ENCODE data around the gene ENDOU. TPM values are rescaled to one million over a fixed set of nuclear protein-coding genes. Genes with fewer than 3 reads are reported as not detected.

The ENDOU gene
- total RNA-seq (2014; rRNA removed; shearing (Covaris generic)): 0.11 TPM in 1 of 2 replicates, not detected in the other

- no peak for DNase-seq (ENCODE audit: low read depth)
Measured at GRCh38 chr12:47725091-47725772, at the start of gene ENDOU. ENDOU (minus strand) TSS chr12:47725490; CDS start chr12:47725413, 77 bp downstream.

- no peak for DNase-seq (ENCODE audit: low read depth)
Measured at GRCh38 chr12:47774663-47775062, 49.4 kb upstream of the ENDOU start.

- DNase-seq (ENCODE audit: low read depth): no peak
Measured at GRCh38 chr12:47773858-47774580, 48.7 kb upstream of the ENDOU start.

- peak; percentile 80 for DNase-seq (ENCODE audit: low read depth)
Measured at GRCh38 chr12:47773062-47773857, 48.0 kb upstream of the ENDOU start, which contains the start of gene SLC48A1. SLC48A1 (plus strand) TSS chr12:47773238; CDS start chr12:47773305, 67 bp downstream.

- no peak for DNase-seq (ENCODE audit: low read depth)
Measured at GRCh38 chr12:47772738-47773061, 47.4 kb upstream of the ENDOU start.

GRCh38 chr12:47772094-47772660 is 46.9 kb upstream of the ENDOU start:
- no peak for DNase-seq (ENCODE audit: low read depth)

GRCh38 chr12:47771304-47771703 is 46.0 kb upstream of the ENDOU start:
- DNase-seq (ENCODE audit: low read depth): no peak

- DNase-seq (ENCODE audit: low read depth): no peak
Measured at GRCh38 chr12:47770086-47770726, 44.9 kb upstream of the ENDOU start.

- DNase-seq (ENCODE audit: low read depth): no peak
Measured at GRCh38 chr12:47769234-47770085, 44.2 kb upstream of the ENDOU start.

GRCh38 chr12:47768323-47768811 is 43.1 kb upstream of the ENDOU start:
- DNase-seq (ENCODE audit: low read depth): peak; percentile 65

- DNase-seq (ENCODE audit: low read depth): peak; percentile 68
Measured at GRCh38 chr12:47767216-47767724, 42.0 kb upstream of the ENDOU start.

GRCh38 chr12:47766502-47767215 is 41.4 kb upstream of the ENDOU start:
- no peak for DNase-seq (ENCODE audit: low read depth)

- peak; percentile 37 for DNase-seq (ENCODE audit: low read depth)
Measured at GRCh38 chr12:47763481-47764346, 38.4 kb upstream of the ENDOU start.

GRCh38 chr12:47762850-47763465 is 37.7 kb upstream of the ENDOU start:
- no peak for DNase-seq (ENCODE audit: low read depth)

GRCh38 chr12:47758834-47759690 is 33.8 kb upstream of the ENDOU start, which contains the start of gene RAPGEF3:
RAPGEF3 (minus strand) TSS chr12:47758880; CDS start chr12:47758556, 324 bp downstream.
- peak; percentile 93 for DNase-seq (ENCODE audit: low read depth)

GRCh38 chr12:47758584-47758833 is 33.2 kb upstream of the ENDOU start:
- no peak for DNase-seq (ENCODE audit: low read depth)

- no peak for DNase-seq (ENCODE audit: low read depth)
Measured at GRCh38 chr12:47757840-47758583, 32.7 kb upstream of the ENDOU start.

All from Daoy (cell line).